Smooth muscle cell (in vitro differentiated cells): ENCODE measurements around the gene LYRM4. TPM values are rescaled to one million over a fixed set of nuclear protein-coding genes. Genes with fewer than 3 reads are reported as not detected.

Experiments
- DNase-seq: peaks from one replicate; lab custom pipeline; 2025; ENCODE audit not compliant: unreplicated experiment; lab: John Stamatoyannopoulos, UW
- H2AFZ ChIP-seq: fragments of 200-600 bp; sonication (generic); 2 replicates; pipeline ENCODE4 v1.6.0; 2016; ENCODE audit warnings: antibody characterized with exemption, low read depth, mild to moderate bottlenecking
- H3F3A ChIP-seq: fragments of 200-600 bp; sonication (generic); 2 replicates; pipeline ENCODE4 v1.6.0; 2017; ENCODE audit warnings: antibody characterized with exemption, low read depth
- H3K27ac ChIP-seq: fragments of 200-600 bp; sonication (generic); 2 replicates; pipeline ENCODE4 v1.5.1; 2016; ENCODE audit warnings: low read depth, mild to moderate bottlenecking
- H3K27me3 ChIP-seq: fragments of 200-600 bp; sonication (generic); 2 replicates; pipeline ENCODE4 v1.6.1; 2016; ENCODE audit warnings: low read depth, mild to moderate bottlenecking
- H3K36me3 ChIP-seq: fragments of 200-600 bp; sonication (generic); 2 replicates; pipeline ENCODE4 v1.5.1; 2016; ENCODE audit warnings: low read depth
- H3K4me1 ChIP-seq: fragments of 200-600 bp; sonication (generic); 2 replicates; pipeline ENCODE4 v1.5.1; 2016; ENCODE audit warnings: low read depth
- H3K4me2 ChIP-seq: fragments of 200-600 bp; sonication (generic); 2 replicates; pipeline ENCODE4 v1.6.0; 2016; ENCODE audit warnings: mild to moderate bottlenecking
- H3K4me3 ChIP-seq: fragments of 200-600 bp; sonication (generic); 2 replicates; pipeline ENCODE4 v1.5.1; 2016; ENCODE audit warnings: mild to moderate bottlenecking
- H3K79me2 ChIP-seq: fragments of 200-600 bp; sonication (generic); 2 replicates; pipeline ENCODE4 v1.6.0; 2016; ENCODE audit warnings: low read depth, mild to moderate bottlenecking
- H3K9ac ChIP-seq: fragments of 200-600 bp; sonication (generic); 2 replicates; pipeline ENCODE4 v1.6.0; 2016; ENCODE audit warnings: low read depth
- H3K9me3 ChIP-seq: fragments of 200-600 bp; sonication (generic); replicated peaks from 2 replicates; pipeline ENCODE4 v1.5.1; 2016; ENCODE audit warnings: low read depth
- H4K20me1 ChIP-seq: fragments of 200-600 bp; sonication (generic); 2 replicates; pipeline ENCODE4 v1.6.0; 2016; ENCODE audit warnings: low read depth
- CTCF ChIP-seq: fragments of 200-600 bp; sonication (generic); IDR thresholded peaks from 2 replicates; pipeline ENCODE4 v1.5.1; 2017; ENCODE audit warnings: borderline replicate concordance, mild to moderate bottlenecking, antibody characterized with exemption; ENCODE audit not compliant: insufficient read depth, poor library complexity, severe bottlenecking
- WGBS: methylation state at CpG from one replicate; pipeline ENCODE4 v1.1.7; 2016; ENCODE audit warnings: low lambda C conversion rate; 5-methylcytosine and 5-hydroxymethylcytosine counted together
- polyA plus RNA-seq: library from polyadenylated mRNA; unstranded; fragments of >200 nt; fragmentation: Nextera tagmentation; extraction: Ambion mirVana; gene quantifications from 2 replicates; pipeline ENCODE4 v1.2.1, GENCODE V29; 2016
- total RNA-seq: library from RNA; depleted of rRNA; stranded (reverse); fragments of >200 nt; gene quantifications from 2 replicates; pipeline ENCODE4 v1.2.3, GENCODE V29; 2014

The LYRM4 gene
- total and polyA plus RNA-seq, 2 experiments from 2014 or later = 26.1 to 27.1 TPM

- no peak for TF ChIP-seq CTCF
- H4K20me1 ChIP-seq = peaks cover 3% of the 10 kb centered on the region
- H3K9me3 ChIP-seq = no peaks in the 10 kb centered on the region
- no peaks in the 10 kb centered on the region for H3K27me3 ChIP-seq
- H3K4me2 ChIP-seq = no peak overlapping the region
- H3K36me3 ChIP-seq = no peaks in the 10 kb centered on the region
- no peak for DNase-seq
- 92% methylated on average over 2 of the region's 2 CpGs for WGBS
- no peak overlapping the region for H3K4me3 ChIP-seq
- H3K9ac ChIP-seq = no peak overlapping the region
- H3K4me1 ChIP-seq = no peaks in the 10 kb centered on the region
- H3K27ac ChIP-seq = no peak overlapping the region
- H3F3A ChIP-seq = peaks cover 9% of the 10 kb centered on the region
- no peak overlapping the region for H2AFZ ChIP-seq
- H3K79me2 ChIP-seq = no peaks in the 10 kb centered on the region
Measured at GRCh38 chr6:5217356-5217755, 43.4 kb downstream of the LYRM4 start.

GRCh38 chr6:5215799-5216198, 45.0 kb downstream of the LYRM4 start:
- H3F3A ChIP-seq = peaks cover 9% of the 10 kb centered on the region
- H3K27ac ChIP-seq = no peak overlapping the region
- no peak for DNase-seq
- no peak overlapping the region for H3K9ac ChIP-seq
- no peaks in the 10 kb centered on the region for H3K9me3 ChIP-seq
- no peak for TF ChIP-seq CTCF
- H4K20me1 ChIP-seq = peaks cover 2% of the 10 kb centered on the region
- no peaks in the 10 kb centered on the region for H3K27me3 ChIP-seq
- no peak overlapping the region for H3K4me3 ChIP-seq
- no peak overlapping the region for H3K4me2 ChIP-seq
- H3K79me2 ChIP-seq = no peaks in the 10 kb centered on the region
- H3K36me3 ChIP-seq = no peaks in the 10 kb centered on the region
- H3K4me1 ChIP-seq = no peaks in the 10 kb centered on the region
- 90% methylated on average over 9 of the region's 9 CpGs for WGBS
- no peak overlapping the region for H2AFZ ChIP-seq

- no peak for TF ChIP-seq CTCF
- Histone ChIP-seq H3K27ac (no peak overlapping the region), H3K4me3 (no peak overlapping the region), H3K9me3 (no peaks in the 10 kb centered on the region), H4K20me1 (no peaks in the 10 kb centered on the region), H3K4me2 (no peak overlapping the region), H2AFZ (no peak overlapping the region), H3K79me2 (no peaks in the 10 kb centered on the region), H3K36me3 (no peaks in the 10 kb centered on the region), H3K27me3 (no peaks in the 10 kb centered on the region), H3F3A (peaks cover 9% of the 10 kb centered on the region), H3K9ac (no peak overlapping the region), H3K4me1 (no peaks in the 10 kb centered on the region)
- no peak for DNase-seq
- 91% methylated on average over 2 of the region's 2 CpGs for WGBS
Measured at GRCh38 chr6:5215159-5215558, 45.6 kb downstream of the LYRM4 start.

- Histone ChIP-seq H3K27me3 (no peaks in the 10 kb centered on the region), H3K9ac (no peak overlapping the region), H3F3A (peaks cover 9% of the 10 kb centered on the region), H3K36me3 (no peaks in the 10 kb centered on the region), H4K20me1 (no peaks in the 10 kb centered on the region), H3K4me2 (no peak overlapping the region), H3K4me1 (no peaks in the 10 kb centered on the region), H3K27ac (no peak overlapping the region), H3K79me2 (no peaks in the 10 kb centered on the region), H3K4me3 (no peak overlapping the region), H2AFZ (no peak overlapping the region), H3K9me3 (no peaks in the 10 kb centered on the region)
- peak; percentile 57 for TF ChIP-seq CTCF
- DNase-seq = no peak
- 40% methylated on average over 10 of the region's 10 CpGs for WGBS
Measured at GRCh38 chr6:5214570-5215052, 46.1 kb downstream of the LYRM4 start.
